ENCODE results near the gene RPL10A.

RPL10A gene

DNA sequence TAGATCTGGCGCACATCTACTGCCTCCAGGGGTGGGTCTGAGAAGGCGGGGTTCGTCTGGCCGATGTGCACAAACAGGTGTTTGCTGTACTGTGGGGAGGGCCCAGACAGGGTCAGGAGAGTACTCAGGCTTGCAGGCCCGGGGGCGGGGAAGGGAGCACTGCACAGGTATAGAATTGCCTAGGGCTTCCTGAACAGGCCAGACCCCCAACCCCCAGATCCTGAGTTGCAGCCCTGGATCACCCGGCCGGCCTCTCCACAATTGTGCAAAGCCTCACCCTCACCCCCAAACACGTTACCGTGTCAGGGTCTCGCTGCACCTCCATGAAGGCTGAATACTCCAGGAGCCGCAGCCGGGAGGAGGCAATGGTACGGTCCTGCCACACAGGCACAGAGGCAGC, 7.8 kb downstream of the RPL10A start:
- no peak for DNase-seq (ENCODE audit: low read depth)

DNA sequence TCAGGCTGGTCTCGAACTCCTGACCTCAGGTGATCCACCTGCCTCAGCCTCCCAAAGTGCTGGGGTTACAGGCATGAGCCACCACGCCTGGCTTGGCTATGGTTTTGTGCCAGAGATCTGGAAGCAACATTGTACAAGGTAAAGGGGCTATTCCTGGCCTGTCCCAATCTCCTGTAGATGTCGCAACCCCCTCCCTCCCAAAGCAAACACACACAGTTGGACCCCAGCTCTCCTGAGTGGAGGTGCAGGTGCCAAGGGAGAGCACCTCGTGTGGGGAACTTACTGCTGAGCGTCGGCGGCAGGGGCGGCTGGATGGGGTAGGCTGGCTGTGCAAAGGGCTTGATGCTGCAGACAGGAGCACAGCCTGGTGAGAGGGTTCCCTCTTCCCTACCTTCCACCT, 8.8 kb downstream of the RPL10A start:
- no peak for DNase-seq (ENCODE audit: low read depth)

DNA sequence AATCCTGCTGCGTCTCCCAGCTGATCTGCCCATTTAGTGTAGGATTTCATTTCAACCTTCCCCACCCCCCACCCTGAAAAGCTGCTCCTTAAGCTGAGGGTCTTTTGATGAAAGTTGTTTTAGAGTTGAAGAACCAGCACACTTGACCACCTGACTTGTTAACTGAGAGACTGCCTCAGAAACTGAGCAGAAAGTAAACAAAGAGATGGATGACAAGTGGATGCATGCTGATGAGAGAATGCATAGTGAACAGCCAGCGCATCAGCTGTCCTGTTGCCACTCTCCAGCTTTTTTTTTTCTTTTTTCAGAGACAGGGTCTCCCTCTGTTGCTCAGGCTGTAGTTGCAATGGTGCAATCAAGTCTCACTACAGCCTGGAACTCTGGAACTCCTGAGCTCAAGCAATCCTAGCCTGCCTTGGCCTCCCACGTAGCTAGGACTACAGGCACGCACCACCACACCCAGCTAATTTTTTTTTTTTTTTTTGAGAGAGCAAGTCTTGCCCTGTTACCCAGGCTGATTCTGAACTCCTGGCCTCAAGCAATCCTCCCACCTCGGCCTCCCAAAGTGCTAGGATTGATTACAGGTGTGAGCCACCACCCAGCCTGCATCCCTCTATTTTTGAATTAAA, 9.5 kb downstream of the RPL10A start:
- DNase-seq (ENCODE audit: low read depth), result no peak

DNA sequence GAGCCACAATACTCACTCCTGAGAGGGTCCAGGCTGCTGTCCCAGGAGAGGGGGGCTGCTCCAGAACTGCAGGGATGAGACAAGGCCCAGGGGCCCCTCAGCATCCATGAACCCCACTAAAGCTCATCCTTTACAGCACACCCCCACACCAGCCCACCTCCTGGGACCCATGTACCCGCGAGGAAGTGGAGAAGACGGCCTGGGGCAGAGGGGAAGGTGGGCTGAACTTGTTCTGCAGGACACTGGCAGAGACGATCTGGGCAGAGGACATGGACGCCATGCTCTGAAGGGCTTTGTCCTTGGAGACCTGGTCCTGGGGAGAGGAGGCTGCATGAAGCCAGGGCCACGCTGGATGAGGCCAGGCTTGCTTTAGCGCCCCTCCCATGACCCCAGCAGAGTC, 10.1 kb downstream of the RPL10A start:
- DNase-seq (ENCODE audit: low read depth), result no peak

DNA sequence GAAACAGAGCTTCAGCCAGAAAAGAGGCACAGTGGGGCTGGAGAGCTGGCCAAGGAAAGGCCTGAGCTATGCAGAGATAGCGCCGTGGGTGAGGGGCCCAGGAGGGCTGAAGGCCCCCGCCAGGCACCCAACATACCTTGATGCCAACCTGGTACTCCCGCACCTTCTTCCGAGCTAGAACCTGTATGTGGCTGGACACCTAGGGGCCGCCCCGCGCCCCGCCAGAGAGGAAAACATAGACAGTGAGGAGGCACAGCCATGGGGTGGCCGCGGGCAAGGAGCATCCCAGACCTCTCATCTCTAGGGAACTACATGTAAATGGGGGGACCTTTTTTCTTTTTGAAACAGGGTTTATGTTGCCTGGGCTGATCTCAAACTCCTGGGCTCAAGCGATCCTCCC, 12.0 kb downstream of the RPL10A start:
- DNase-seq (ENCODE audit: low read depth), result no peak

DNA sequence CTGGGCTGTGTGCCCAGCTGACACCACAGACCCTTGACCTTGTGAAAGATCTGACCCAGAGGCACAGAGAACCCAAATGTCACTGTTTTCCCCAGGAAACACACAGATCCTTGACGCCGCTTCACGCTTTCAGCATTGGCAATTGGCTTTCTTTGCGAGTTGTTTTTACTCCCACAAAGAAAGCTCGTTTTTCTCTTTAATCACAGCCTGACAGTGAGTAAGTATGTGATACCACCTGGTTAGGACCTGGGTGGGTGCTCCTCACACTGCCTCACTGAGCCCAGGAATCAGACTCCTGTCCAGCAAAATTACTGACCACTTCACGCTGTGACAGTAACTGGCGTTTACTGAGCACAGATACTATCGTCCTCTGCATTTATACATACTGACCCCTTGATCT, 13.0 kb downstream of the RPL10A start:
- DNase-seq (ENCODE audit: low read depth), result no peak

DNA sequence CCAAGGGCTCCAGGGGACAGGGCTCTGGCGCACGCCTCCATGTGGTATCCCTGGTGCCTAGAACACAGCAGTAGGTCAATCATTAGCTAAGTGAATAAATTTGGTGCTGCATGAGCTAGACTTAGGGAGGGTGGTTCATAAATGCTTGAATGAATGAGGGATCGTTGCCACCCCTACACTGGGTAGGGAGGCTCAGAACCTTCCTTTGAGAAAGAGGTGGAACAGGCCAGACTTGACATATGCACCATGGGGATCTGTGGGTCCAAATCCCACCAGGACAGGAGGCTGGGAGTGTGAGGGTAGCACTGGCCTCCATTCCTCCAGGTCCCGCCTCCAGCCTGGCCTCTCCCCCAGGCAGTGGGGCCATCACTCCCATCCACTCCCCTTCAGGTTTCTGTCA, 14.9 kb downstream of the RPL10A start:
- no peak for DNase-seq (ENCODE audit: low read depth)

DNA sequence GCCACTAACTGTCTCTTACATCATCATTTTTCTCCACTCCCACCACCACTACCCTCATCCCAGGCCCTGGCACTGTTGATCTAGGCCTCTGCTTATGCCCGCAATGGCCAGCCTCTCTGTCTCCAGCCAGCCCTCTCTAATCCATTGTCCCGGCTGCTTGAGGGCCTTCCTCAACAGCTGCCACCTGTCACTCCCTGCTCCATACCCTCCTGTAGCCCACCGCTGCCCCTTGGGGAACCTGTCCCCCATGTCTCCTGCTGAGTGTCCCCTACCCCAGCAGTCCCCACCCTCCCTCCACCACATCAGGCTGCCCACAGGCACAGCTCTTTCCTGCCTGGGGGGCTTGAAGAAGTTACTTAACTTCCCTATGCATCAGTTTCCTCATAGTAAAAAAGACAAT, 15.3 kb downstream of the RPL10A start:
- no peak for DNase-seq (ENCODE audit: low read depth)

DNA sequence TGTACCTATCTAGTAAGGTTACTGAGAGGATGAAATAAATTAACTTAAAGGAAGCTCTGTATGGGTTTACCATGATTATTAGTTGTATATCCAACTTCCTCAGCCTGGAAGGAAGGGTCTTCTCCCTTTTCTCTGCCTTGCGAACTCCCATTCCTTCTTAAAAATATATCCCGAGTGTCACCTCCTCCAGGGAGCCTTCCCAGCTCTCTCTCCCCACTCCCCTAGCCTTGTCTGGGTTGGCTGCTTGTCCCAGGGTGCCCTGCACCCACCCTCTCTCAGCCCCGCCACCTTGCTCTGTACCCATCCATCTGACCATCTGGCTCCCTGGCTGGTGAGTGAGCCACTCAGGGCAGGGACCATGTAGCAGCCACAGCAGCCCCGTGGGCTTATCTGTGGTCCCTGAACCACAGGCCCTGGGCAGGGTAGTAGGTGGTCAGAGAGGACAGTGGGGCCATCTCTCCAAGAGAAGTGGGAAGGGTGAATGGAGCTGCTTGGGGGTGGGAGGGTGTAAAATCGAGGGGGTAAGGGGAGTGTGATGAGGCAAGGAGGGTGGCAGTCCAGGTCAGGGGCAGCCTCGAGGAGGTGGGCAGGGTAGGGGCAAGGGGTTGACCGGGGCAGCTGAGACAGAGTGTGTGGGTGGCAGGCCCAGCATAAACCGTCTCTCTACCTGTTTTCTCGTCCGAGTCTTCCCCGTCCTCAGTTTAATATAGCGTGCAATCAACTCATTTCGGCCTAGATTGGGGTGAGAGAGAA, 15.9 kb downstream of the RPL10A start:
- DNase-seq (ENCODE audit: low read depth), result no peak

DNA sequence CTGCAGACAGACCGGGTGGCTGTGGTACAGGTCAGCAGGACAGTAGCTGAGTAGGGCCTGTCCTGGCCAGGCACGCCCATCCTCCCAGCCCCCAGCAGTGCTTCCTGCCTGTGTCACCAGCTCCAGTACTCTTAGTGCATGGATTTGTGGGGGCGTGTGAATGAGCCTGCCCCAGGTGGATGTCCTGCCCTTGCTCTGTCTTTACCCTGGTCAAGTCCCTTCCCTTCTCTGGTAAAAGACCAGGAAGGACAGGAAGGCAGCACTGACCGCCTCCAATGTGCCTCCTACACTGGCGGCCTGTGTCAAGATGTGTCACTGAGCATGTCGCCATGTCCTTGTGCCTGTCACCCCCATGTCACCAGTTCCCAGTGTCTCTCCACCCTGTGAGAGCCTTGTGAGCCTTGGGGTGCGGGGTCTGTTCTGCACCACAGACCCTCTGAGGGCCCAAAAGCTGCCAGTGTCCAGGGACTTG, 16.8 kb downstream of the RPL10A start:
- no peak for DNase-seq (ENCODE audit: low read depth)

DNA sequence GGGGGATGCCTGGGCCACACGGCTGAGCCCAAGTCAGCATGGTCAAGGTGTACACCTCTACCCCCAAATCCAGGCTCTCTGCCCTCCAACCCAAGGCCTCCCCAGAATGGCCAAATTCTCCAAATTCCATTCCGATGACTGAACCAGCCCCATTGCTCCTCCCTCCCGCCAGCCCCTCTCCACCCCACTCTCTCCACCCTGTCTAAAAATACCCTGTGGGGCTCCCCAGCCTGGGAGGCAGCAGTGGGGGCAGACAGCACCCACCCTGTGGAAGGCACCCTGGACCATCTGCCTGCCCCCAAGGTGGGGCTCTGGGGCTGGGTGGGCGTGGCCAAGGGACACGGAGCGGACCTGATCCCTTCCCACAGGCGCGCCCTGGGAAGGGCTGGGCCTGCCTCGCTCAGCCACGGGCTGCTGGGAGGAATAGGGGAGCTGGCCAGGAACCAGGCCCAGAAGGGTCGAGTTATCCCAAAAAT, 17.2 kb downstream of the RPL10A start:
- DNase-seq (ENCODE audit: low read depth), result no peak

DNA sequence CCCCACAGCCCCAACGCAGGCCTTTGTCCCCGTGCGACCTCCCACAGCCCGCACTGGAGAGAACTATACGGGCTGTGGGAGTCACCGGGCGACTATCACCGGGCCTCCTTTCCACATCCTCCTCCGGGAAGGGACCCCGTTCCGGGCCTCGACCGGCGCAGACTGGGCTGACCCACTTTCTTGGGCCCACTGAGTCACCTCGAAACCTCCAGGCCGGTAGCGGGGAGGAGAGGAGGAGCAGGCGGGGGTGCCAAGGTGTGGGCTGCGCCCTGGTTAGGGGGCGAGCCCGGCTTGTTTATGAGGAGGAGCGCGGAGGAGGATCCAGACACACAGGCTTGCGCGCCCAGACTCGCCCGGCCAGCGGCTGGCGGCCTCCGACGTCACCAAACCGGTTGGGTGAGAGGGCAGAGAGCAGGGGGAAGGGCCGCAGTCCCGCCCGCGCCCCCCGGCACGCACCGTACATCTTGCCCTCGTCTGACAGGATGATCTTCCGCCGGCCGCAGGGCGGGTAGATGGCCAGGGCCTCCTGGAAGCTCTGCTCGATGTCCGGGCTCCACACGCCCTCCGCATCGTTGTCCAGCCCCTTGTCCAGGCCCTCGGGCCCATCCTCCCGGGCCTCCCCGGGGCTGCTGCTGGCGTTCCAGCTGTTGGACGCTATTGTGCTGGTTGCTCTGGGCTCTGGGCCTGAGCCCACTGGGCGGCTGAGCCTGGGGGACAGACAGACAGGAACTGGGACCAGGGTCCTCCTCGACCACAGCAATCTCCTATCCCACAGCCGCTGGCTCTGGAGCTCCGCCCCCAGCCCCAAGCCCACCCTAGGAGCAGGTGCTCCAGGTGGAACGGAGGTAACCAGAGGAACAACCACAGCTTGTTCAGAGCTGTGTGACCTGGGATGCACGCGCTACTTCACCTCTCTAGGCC, 18.1 kb downstream of the RPL10A start:
- DNase-seq (ENCODE audit: low read depth), result no peak

DNA sequence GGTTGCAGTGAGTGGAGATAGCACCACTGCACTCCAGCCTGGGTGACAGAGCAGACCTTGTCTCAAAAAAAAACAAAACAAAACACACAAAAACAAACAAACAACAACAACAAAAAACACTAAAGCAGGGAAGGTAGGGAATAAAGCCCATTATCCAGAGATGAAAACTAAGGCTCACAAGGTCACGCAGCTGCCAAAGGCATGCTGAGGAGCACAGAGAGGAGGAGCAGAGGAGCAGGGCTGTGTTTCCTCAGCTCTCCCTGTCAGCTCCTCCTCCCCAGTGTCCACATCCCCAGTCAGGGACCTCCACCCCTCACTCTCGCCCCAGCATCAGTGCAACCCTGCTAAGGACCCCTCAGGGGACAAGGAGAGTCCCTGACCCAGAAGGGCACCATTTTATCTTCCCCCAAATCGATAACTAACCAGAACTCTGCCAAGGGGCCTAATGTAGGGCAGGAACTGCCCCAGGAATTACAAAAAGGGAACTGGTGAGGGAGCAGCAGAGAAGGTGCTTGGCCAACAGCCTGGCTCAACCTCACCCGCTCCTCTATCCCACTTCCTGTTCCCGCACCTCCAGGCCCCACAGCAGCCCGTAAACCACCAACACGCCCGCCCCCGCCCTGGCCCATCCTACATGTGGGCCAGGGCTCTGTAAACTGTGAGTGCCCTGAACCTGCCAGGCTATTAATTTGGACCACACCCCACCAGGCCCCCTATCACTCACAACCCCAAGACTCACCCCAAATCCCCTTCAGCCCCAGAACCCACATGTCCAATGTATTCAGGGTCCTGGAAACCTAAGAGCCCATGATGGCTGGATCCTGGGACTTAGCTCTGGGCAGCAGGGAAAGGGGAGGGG, 19.7 kb downstream of the RPL10A start:
- no peak for DNase-seq (ENCODE audit: low read depth)

DNA sequence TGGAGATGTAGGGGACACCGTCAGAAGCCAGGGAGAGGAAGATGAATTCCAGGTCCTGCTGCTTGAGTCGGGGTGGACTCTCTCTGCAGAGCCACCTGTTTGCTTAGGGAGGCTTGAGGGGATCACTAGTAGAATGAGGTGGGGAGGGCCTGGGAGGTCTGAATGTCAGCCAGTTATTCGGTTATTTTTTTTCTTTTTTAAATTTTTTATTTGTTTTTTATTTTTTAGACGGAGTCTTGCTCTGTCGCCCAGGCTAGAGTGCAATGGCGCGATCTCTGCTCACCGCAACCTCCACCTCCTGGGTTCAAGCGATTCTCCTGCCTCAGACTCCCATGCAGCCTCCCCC, 20.3 kb downstream of the RPL10A start:
- DNase-seq (ENCODE audit: low read depth), result no peak

DNA sequence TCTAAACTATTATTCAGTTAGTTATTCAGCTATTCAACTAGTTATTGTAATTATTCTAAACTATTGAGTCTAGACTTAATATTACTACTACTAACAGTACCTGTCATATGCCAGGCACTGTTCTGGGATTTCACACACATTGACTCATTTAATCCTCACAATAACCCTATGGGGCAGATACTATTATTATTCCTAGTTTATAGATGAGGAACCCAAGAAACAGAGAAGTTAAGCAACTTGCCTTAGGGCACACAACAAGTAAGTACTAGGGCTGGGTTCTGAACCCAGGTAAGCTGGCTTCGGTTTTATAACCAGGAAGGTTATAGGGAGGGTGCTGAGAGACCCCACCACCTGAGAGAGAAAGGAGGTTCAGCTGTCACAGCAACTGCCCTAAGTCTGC, 20.9 kb downstream of the RPL10A start:
- no peak for DNase-seq (ENCODE audit: low read depth)

DNA sequence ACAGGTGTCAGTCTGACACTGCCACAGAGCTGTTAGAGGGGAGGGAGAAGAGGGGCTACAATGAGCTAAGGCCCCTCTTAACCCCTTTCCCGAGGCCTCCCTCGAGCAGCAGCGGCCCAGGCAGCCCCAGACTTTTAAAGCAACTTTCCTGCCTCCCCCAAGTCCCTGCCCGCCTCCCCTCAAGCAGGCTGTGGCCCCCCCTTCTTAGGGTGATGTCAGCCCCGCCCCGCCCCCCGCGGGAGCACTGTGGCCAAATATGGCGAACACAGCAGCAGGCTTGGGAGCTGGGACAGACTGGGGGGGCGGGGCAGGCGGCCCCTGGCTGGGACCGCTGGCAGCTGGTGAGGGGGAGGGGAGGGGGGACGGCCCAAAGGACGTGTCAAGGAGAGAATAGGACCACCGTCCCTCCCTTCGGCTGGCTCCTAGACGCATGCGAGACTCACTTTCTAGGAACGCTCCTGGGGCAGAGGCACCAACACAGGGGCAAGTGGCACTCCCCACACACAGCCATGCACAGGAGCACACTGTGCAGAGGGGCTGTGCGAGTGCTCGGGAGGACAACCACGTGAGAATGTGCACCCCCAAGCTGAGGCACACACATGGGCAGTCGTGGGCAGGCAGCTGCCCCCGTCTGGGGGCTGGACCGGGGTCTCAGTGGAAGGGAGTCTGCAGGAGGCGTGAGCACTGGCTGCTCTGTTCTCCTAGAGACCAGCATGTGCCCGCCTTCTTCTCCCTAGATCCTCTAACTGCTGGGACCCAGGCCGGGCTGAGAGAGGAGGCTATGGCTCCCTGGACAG, 22.0 kb downstream of the RPL10A start:
- no peak for DNase-seq (ENCODE audit: low read depth)

DNA sequence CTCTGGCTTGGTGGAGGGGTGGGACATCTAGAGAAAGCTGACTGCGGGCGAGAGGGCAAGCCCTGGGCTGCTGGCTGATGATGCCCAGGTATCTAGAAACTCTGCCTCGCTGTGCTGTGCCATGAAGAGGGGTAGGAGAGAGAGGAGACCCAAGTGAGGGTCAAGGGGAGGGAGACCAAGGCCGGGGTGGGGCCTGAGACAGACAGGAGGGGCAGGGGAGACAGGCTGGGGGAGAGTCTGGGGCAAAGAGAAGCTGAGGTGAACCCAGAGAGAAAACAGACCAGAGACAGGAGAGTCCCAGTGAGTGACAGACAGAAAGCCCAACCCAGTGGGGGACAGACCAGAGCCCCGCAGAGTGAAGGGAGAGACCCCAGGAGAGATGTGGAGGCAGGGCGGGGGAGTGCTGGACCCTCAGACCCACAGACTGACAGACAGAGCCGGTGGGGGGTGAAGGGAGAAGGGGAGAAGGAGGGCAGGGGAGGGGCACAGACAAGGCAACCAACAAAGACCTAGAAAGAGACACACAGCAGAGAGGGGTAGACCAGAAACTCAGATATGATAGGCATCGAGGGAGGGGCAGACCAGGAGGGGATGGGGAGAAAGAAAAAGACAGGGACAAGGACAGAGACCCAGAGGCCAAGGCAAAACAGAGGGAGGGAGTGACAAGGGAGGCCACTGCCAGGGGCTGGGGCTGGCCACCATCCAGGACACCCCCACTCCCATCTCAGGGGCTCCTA, 22.8 kb downstream of the RPL10A start:
- DNase-seq (ENCODE audit: low read depth), result no peak

DNA sequence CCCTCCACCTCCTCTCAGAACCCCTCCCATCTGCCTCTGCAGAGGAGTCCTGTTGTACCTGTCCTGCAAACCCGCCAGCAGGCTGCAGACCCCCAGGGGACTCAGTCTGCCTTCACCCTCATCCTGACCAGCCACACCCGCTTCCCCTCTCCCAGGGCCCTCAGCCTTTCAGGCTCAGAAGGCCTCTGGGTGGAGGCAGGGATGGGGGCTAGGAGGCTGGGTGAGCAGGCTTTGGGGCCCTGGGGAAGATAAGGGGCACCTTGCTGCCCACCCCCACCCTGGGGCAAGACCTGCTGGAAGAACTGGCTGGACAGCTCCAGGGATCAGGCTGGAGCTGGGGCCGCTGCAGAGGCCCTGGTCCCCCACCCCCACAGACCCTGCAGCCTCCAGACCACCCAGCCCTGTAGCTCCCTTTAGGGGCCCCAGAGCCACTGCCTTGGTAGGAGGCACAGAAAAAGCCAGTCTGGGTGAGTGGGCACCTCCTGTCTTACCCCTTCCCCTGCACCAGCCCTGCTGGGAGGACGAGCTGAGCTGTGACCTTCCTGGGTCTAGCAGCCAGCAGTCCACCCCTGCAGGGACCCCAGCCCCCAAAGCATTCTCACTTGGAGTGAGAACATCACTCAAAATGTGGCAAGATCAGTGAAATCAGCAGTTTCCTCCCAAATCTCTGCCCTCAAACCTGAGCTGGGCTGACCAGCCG, 23.5 kb downstream of the RPL10A start:
- no peak for DNase-seq (ENCODE audit: low read depth)

DNA sequence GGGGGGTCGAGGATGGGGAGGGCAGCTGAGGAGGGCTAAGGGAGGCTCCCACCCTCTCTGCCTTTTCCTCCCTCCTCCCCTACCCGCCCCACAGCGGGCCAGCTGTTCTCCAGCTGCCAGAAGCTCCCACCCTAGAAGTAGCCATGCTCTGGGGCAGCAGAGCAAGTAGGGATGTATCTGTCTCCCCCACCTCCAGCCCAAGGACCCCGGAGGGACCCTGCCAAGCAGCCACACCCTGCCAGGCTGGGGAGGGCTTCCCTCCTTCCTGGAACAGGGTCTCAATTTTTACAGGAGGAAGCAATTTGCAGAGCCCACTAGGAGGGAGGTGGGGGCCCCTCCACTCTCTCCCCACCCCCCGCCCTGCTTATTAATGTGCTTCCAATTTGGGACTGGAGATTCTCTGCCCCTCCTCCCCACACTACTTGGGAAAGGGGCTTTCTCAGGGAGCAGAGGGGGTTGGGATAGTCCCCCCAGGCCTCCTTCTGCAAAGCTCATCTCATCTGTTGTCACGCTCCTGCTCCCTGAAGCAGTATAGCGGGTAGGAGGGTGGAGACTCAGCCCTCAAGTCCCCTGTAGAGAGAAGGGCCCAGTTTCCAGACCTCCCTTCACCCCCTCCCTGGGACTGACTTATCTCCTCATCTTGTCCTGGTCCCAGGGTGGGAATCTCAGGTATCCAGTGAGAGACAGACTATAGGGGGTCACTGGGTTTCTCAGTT, 24.2 kb downstream of the RPL10A start:
- no peak for DNase-seq (ENCODE audit: low read depth)
